HCT116 (cell line): ENCODE data around the gene RNASET2. TPM values are rescaled to one million over a fixed set of nuclear protein-coding genes. Genes with fewer than 3 reads are reported as not detected.

ENCODE experiments used
- ATAC-seq: fragments of 200-7000 bp; cut with Tn5 transposase; 2 replicates; pipeline ENCODE4 v1.9.1; 2020; ENCODE audit warnings: mild to moderate bottlenecking, moderate library complexity
- BruUV-seq: library from RNA; stranded (reverse); fragments of 400-500 nt; replicated peaks from 2 replicates; lab custom pipeline; 2021; lab: Mats Ljungman, UMichigan
- CTCF ChIA-PET: fragments of 300-600 bp; sonication (Branson Sonifier 250); formaldehyde crosslinking; loops from one replicate; lab custom pipeline; 2021; ENCODE audit warnings: antibody characterized with exemption; lab: Charles Lee
- POLR2A ChIA-PET: fragments of 300-600, 350-600 bp; sonication (Branson Sonifier 250); formaldehyde crosslinking; loops from one replicate; lab custom pipeline; 2021; ENCODE audit warnings: antibody characterized with exemption; lab: Charles Lee
- RAD21 ChIA-PET, 2 experiments: fragments of 300-600 bp; sonication (Branson Sonifier 250); formaldehyde crosslinking; loops; one replicate each; lab custom pipeline; 2023; ENCODE audit warnings: low total read pairs in 2 of 2; ENCODE audit not compliant: uncharacterized antibody in 2 of 2, unreplicated experiment in 2 of 2, low non-redundant PET in 1 of 2; lab: Charles Lee
- DNase-seq: peaks from one replicate; pipeline ENCODE4 v3.0.0-alpha.2; 2010; ENCODE audit warnings: low read depth, low spot score
- H2AFZ ChIP-seq: fragments of 200-600 bp; shearing (Covaris generic), sonication (generic); 2 replicates; pipeline ENCODE4 v1.6.1; 2017; ENCODE audit warnings: low read depth, mixed run types, mixed read lengths, antibody characterized with exemption, low read length; ENCODE audit not compliant: poor library complexity, severe bottlenecking
- H3K27ac ChIP-seq: 2 replicates; pipeline ENCODE4 v1.5.1; 2012; ENCODE audit warnings: low read depth, low read length
- H3K27me3 ChIP-seq: fragments of 200-600 bp; sonication (generic); 2 replicates; pipeline ENCODE4 v1.6.1; 2016; ENCODE audit warnings: mixed run types, low read length, mixed read lengths; ENCODE audit not compliant: insufficient read depth
- H3K36me3 ChIP-seq, 2 experiments: fragments of 200-500 bp in 1 of 2; fragments of 200-600 bp in 1 of 2; sonication (Bioruptor generic) in 1 of 2; sonication (generic) in 1 of 2; 2 replicates each; pipeline versions ENCODE4 v1.5.1 to v1.6.1; 2014 to 2016; ENCODE audit warnings: low read length in 2 of 2, inconsistent platforms in 1 of 2, mixed read lengths in 1 of 2, mixed run types in 1 of 2; ENCODE audit not compliant: insufficient read depth in 2 of 2, control insufficient read depth in 1 of 2
- H3K4me1 ChIP-seq, 2 experiments: fragments of 200-600 bp in 1 of 2; sonication (generic) in 1 of 2; 2 replicates each; pipeline versions ENCODE4 v1.5.1 to v1.6.1; 2012 to 2017; ENCODE audit warnings: low read length in 2 of 2, inconsistent platforms in 1 of 2, mild to moderate bottlenecking in 1 of 2, mixed read lengths in 1 of 2, mixed run types in 1 of 2, moderate library complexity in 1 of 2; ENCODE audit not compliant: insufficient read depth in 2 of 2, control insufficient read depth in 1 of 2
- H3K4me2 ChIP-seq: fragments of 200-600 bp; sonication (generic); 2 replicates; pipeline ENCODE4 v1.6.1; 2017; ENCODE audit warnings: mixed run types, low read length, mixed read lengths
- H3K4me3 ChIP-seq, 2 experiments: fragments of 200-600 bp in 1 of 2; sonication (generic) in 1 of 2; replicated peaks in 1 of 2; 2 replicates each; pipeline ENCODE4 v1.5.1; 2011 to 2016; ENCODE audit warnings: low read length in 2 of 2, control low read depth in 1 of 2, low read depth in 1 of 2, mild to moderate bottlenecking in 1 of 2, mixed read lengths in 1 of 2, mixed run types in 1 of 2
- H3K79me2 ChIP-seq: fragments of 200-600 bp; sonication (generic); 2 replicates; pipeline ENCODE4 v1.6.1; 2017; ENCODE audit warnings: mild to moderate bottlenecking, mixed run types, low read length, moderate library complexity, mixed read lengths; ENCODE audit not compliant: insufficient read depth
- H3K9ac ChIP-seq: fragments of 200-600 bp; sonication (generic); 2 replicates; pipeline ENCODE4 v1.6.1; 2016; ENCODE audit warnings: low read length, mixed read lengths
- H3K9me2 ChIP-seq: fragments of 200-600 bp; sonication (generic), shearing (Covaris generic); 2 replicates; pipeline ENCODE4 v1.6.1; 2017; ENCODE audit warnings: mixed run types, mild to moderate bottlenecking, moderate library complexity; ENCODE audit not compliant: insufficient read depth
- H3K9me3 ChIP-seq, 2 experiments: fragments of 200-500 bp in 1 of 2; fragments of 200-600 bp in 1 of 2; sonication (Bioruptor generic) in 1 of 2; sonication (generic) in 1 of 2; 2 replicates each; pipeline ENCODE4 v1.6.1; 2014 to 2017; ENCODE audit warnings: low read length in 2 of 2, mixed read lengths in 2 of 2, inconsistent platforms in 1 of 2, low read depth in 1 of 2, mild to moderate bottlenecking in 1 of 2, mixed run types in 1 of 2, moderate library complexity in 1 of 2; ENCODE audit not compliant: control insufficient read depth in 1 of 2, insufficient read depth in 1 of 2
- H4K20me1 ChIP-seq: fragments of 200-600 bp; sonication (generic), shearing (Covaris generic); 2 replicates; pipeline ENCODE4 v1.6.1; 2017; ENCODE audit warnings: mixed run types, mild to moderate bottlenecking, moderate library complexity; ENCODE audit not compliant: insufficient read depth
- ATF3 ChIP-seq: IDR thresholded peaks from 2 replicates; pipeline ENCODE4 v1.6.1; 2012
- CBX3 ChIP-seq: IDR thresholded peaks from 2 replicates; pipeline ENCODE4 v1.6.1; 2012; ENCODE audit warnings: low read depth
- CEBPB ChIP-seq: IDR thresholded peaks from 2 replicates; pipeline ENCODE4 v1.6.1; 2012; ENCODE audit warnings: low read depth
- CTCF ChIP-seq, 3 experiments: fragments of 200-600 bp in 1 of 3; sonication (generic) in 1 of 3; IDR thresholded peaks in 2 of 3; conservative IDR thresholded peaks in 1 of 3; 2 replicates each; pipeline ENCODE4 v1.5.1; 2012 to 2017; ENCODE audit warnings: low read depth in 2 of 3, low read length in 2 of 3, antibody characterized with exemption in 1 of 3, borderline replicate concordance in 1 of 3, control low read depth in 1 of 3, mild to moderate bottlenecking in 1 of 3, mixed read lengths in 1 of 3, mixed run types in 1 of 3, moderate library complexity in 1 of 3; ENCODE audit not compliant: insufficient read depth in 1 of 3
- FOSL1 ChIP-seq: IDR thresholded peaks from 2 replicates; pipeline ENCODE4 v1.6.1; 2012; ENCODE audit warnings: low read depth
- JUND ChIP-seq: IDR thresholded peaks from 2 replicates; pipeline ENCODE4 v1.6.1; 2012
- MAX ChIP-seq: IDR thresholded peaks from 2 replicates; pipeline ENCODE4 v1.6.1; 2012
- POLR2A ChIP-seq: IDR thresholded peaks from 2 replicates; pipeline ENCODE4 v1.7.0; 2011; ENCODE audit warnings: borderline replicate concordance; ENCODE audit not compliant: insufficient read depth, insufficient read length; ENCODE audit errors: extremely low read depth
- POLR2AphosphoS5 ChIP-seq: IDR thresholded peaks from 2 replicates; pipeline ENCODE4 v1.6.1; 2011; ENCODE audit warnings: mild to moderate bottlenecking, low read depth, low read length, moderate library complexity
- SIN3A ChIP-seq: IDR thresholded peaks from 2 replicates; pipeline ENCODE4 v1.6.1; 2012; ENCODE audit warnings: low read depth
- SP1 ChIP-seq: IDR thresholded peaks from 2 replicates; pipeline ENCODE4 v1.6.1; 2012; ENCODE audit warnings: low read depth
- SRF ChIP-seq: IDR thresholded peaks from 2 replicates; pipeline ENCODE4 v1.6.1; 2012; ENCODE audit warnings: low read depth
- TCF7L2 ChIP-seq: IDR thresholded peaks from 2 replicates; pipeline ENCODE4 v1.7.0; 2011; ENCODE audit warnings: borderline replicate concordance, inconsistent platforms; ENCODE audit not compliant: insufficient read depth, insufficient read length; ENCODE audit errors: extremely low read depth
- YY1 ChIP-seq: IDR thresholded peaks from 2 replicates; pipeline ENCODE4 v1.6.1; 2011; ENCODE audit warnings: low read length, low read depth, moderate library complexity, mild to moderate bottlenecking; ENCODE audit not compliant: insufficient replicate concordance; ENCODE audit errors: extremely low read depth
- ZBTB33 ChIP-seq: IDR thresholded peaks from 2 replicates; pipeline ENCODE4 v1.6.1; 2011; ENCODE audit warnings: mild to moderate bottlenecking, low read length, moderate library complexity; ENCODE audit not compliant: insufficient replicate concordance; ENCODE audit errors: extremely low read depth
- ZFX ChIP-seq: fragments of 450-650 bp; IDR thresholded peaks from 2 replicates; pipeline ENCODE4 v1.6.1; 2017
- ZNF274 ChIP-seq: fragments of 200-500 bp; sonication (Bioruptor generic); IDR thresholded peaks from 2 replicates; pipeline ENCODE4 v1.6.1; 2014; ENCODE audit warnings: mild to moderate bottlenecking, low read depth, low read length, inconsistent platforms
- intact Hi-C: fragments of 100-400 bp; cut with micrococcal nuclease; formaldehyde crosslinking; loops from 2 replicates; pipeline ENCODE4 v1.10.0; 2022
- total RNA-seq: library from RNA; stranded (reverse); gene quantifications from one replicate; pipeline ENCODE4 v1.2.1, GENCODE V29; 2021; ENCODE audit not compliant: unreplicated experiment

The RNASET2 gene
- total RNA-seq, 1 experiment from 2014 or later: 32.8 TPM

GRCh38 chr6:166957087-166957804 is 896 bp upstream of the RNASET2 start:
- Histone ChIP-seq H3K9me3 (no peaks in the 10 kb centered on the region), H3K9me2 (no peaks in the 10 kb centered on the region), H3K27me3 (no peaks in the 10 kb centered on the region), H3K27ac (peak overlapping the region; percentile 52)
- no TSS peak for BruUV-seq
- no peak for TF ChIP-seq SIN3A
- no peak for TF ChIP-seq POLR2A
- no peak for TF ChIP-seq JUND
- no peak for TF ChIP-seq POLR2AphosphoS5
- no peak for TF ChIP-seq ZFX
- no peak for TF ChIP-seq CEBPB
- TF ChIP-seq TCF7L2: no peak
- no peak for TF ChIP-seq ATF3
- TF ChIP-seq CBX3: no peak
- TF ChIP-seq ZBTB33: no peak
- no peak for TF ChIP-seq FOSL1
- no peak for TF ChIP-seq SRF
- TF ChIP-seq SP1: no peak
- no peak for TF ChIP-seq MAX
- no peak for TF ChIP-seq ZNF274
- TF ChIP-seq CTCF (IDR thresholded peaks at IDR 0.05 in 2 of 3, conservative IDR thresholded peaks at IDR 0.05 in 1 of 3; ENCODE audit: borderline replicate concordance in 1 of 3, insufficient read depth in 1 of 3, low read depth in 2 of 3, low read length in 2 of 3): no peak
- TF ChIP-seq YY1: no peak
- TF ChIP-seq, all 23 proteins: peak for 0
- Histone ChIP-seq H3K36me3 (no peaks in the 10 kb centered on the region), H3K4me3 (peak overlapping the region; percentile 67 to 82), H3K9ac (peak overlapping the region; percentile 74), H2AFZ (peak overlapping the region; percentile 26), H3K4me2 (peak overlapping the region; percentile 97), H3K4me1 (peaks cover 4 to 16% of the 10 kb centered on the region in 2 experiments; a peak in 3 of 4 replicates), H3K79me2 (no peaks in the 10 kb centered on the region), H4K20me1 (no peaks in the 10 kb centered on the region)
- ChIA-PET POLR2A (no interaction called here), CTCF (interaction anchor here (2.2 kb wide), 1 partner anchor 183 kb away, joined by 7 read pairs; no protein-coding TSS in a partner anchor), RAD21 (no interaction called here)
- intact Hi-C loops: no loop called here
- DNase-seq (no peak), ATAC-seq (peak; percentile 28)
